ENCODE measurements around the gene EPHB1.

- TF ChIP-seq EP300 (IDR thresholded peaks at IDR 0.05), result no peak
- TF ChIP-seq, protein P1, sequence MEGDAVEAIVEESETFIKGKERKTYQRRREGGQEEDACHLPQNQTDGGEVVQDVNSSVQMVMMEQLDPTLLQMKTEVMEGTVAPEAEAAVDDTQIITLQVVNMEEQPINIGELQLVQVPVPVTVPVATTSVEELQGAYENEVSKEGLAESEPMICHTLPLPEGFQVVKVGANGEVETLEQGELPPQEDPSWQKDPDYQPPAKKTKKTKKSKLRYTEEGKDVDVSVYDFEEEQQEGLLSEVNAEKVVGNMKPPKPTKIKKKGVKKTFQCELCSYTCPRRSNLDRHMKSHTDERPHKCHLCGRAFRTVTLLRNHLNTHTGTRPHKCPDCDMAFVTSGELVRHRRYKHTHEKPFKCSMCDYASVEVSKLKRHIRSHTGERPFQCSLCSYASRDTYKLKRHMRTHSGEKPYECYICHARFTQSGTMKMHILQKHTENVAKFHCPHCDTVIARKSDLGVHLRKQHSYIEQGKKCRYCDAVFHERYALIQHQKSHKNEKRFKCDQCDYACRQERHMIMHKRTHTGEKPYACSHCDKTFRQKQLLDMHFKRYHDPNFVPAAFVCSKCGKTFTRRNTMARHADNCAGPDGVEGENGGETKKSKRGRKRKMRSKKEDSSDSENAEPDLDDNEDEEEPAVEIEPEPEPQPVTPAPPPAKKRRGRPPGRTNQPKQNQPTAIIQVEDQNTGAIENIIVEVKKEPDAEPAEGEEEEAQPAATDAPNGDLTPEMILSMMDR (IDR thresholded peaks at IDR 0.05), result no peak
- no peak for TF ChIP-seq POLR2A (IDR thresholded peaks at IDR 0.05)
Measured at GRCh38 chr3:134775831-134776230, 19.2 kb upstream of the EPHB1 start.
